Upper lobe of right lung (tissue), 1 donor: ENCODE data around the gene BRWD1. TPM values are rescaled to one million over a fixed set of nuclear protein-coding genes. Genes with fewer than 3 reads are reported as not detected.

Experiments
- ATAC-seq: fragments of 200-7000 bp; cut with Tn5 transposase; one replicate; pipeline ENCODE4 v1.9.1; 2020; ENCODE audit warnings: mild to moderate bottlenecking, moderate library complexity
- DNase-seq: peaks from one replicate; pipeline ENCODE4 v3.0.0-alpha.2; 2020
- H3K27ac ChIP-seq: fragments of 200-600 bp; one replicate; pipeline ENCODE4 v1.8.0; 2022
- H3K27me3 ChIP-seq: fragments of 200-600 bp; one replicate; pipeline ENCODE4 v1.8.0; 2022; ENCODE audit warnings: mild to moderate bottlenecking
- H3K36me3 ChIP-seq: fragments of 200-600 bp; one replicate; pipeline ENCODE4 v1.8.0; 2022
- H3K4me1 ChIP-seq: fragments of 200-600 bp; one replicate; pipeline ENCODE4 v1.8.0; 2022
- H3K4me3 ChIP-seq: fragments of 200-600 bp; one replicate; pipeline ENCODE4 v1.8.0; 2022; ENCODE audit warnings: mild to moderate bottlenecking
- H3K9me3 ChIP-seq: fragments of 200-600 bp; one replicate; pipeline ENCODE4 v1.8.0; 2022
- intact Hi-C: fragments of 100-400 bp; cut with DNase I; formaldehyde crosslinking; loops from one replicate; pipeline ENCODE4 v1.11.0; 2022
- total RNA-seq: library from RNA; stranded (reverse); fragmentation: NEBNext Ultra II Directional; extraction: Animal tissue kit (Norgen Biotek cat#: 25700); gene quantifications from one replicate; pipeline ENCODE4 v1.2.1, GENCODE V29; 2021
- TF ChIP-seq, protein P1 (sequence below): fragments of 200-600 bp; IDR thresholded peaks from one replicate; pipeline ENCODE4 v1.8.0; 2022; ENCODE audit warnings: antibody characterized with exemption
- donor health status: DM: no; HTN: yes; CAD: no; lungs with severe emphysema.

The BRWD1 gene
- total RNA-seq, 1 donor from 2014 or later: 40.5 TPM

- Histone ChIP-seq H3K36me3 (no peaks in the 10 kb centered on the region), H3K4me3 (no peak overlapping the region), H3K4me1 (peaks cover 15% of the 10 kb centered on the region), H3K27me3 (no peaks in the 10 kb centered on the region), H3K27ac (no peak overlapping the region), H3K9me3 (no peaks in the 10 kb centered on the region)
- no peak for ATAC-seq
- no peak for DNase-seq
- intact Hi-C loops: no loop called here
- TF ChIP-seq, protein P1, sequence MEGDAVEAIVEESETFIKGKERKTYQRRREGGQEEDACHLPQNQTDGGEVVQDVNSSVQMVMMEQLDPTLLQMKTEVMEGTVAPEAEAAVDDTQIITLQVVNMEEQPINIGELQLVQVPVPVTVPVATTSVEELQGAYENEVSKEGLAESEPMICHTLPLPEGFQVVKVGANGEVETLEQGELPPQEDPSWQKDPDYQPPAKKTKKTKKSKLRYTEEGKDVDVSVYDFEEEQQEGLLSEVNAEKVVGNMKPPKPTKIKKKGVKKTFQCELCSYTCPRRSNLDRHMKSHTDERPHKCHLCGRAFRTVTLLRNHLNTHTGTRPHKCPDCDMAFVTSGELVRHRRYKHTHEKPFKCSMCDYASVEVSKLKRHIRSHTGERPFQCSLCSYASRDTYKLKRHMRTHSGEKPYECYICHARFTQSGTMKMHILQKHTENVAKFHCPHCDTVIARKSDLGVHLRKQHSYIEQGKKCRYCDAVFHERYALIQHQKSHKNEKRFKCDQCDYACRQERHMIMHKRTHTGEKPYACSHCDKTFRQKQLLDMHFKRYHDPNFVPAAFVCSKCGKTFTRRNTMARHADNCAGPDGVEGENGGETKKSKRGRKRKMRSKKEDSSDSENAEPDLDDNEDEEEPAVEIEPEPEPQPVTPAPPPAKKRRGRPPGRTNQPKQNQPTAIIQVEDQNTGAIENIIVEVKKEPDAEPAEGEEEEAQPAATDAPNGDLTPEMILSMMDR: no peak
Measured at GRCh38 chr21:39186676-39187075, 126.8 kb downstream of the BRWD1 start.

DNA sequence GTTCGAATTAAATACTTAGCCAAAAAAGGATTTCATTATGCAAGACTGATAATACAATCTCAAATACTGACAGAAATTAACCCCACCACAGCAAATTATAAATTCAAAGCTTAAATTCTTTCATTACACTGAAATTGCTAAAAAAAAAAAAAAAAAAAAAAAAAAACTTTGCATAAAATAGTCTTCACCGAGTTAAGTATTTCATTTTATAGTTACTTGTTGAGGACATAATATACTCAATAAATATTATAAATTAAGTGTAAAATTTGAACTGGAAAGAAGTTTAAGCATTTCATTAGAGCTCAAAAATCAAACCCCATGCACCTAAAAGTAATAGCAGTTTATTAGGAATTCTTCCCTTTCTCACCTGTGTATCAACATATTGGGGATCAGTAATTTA lies 128.3 kb downstream of the BRWD1 start:
- Histone ChIP-seq H3K27me3 (no peaks in the 10 kb centered on the region), H3K27ac (no peak overlapping the region), H3K9me3 (no peaks in the 10 kb centered on the region), H3K36me3 (peaks cover under 1% of the 10 kb centered on the region), H3K4me3 (no peak overlapping the region), H3K4me1 (peaks cover 17% of the 10 kb centered on the region)
- DNase-seq (no peak), ATAC-seq (no peak)
- TF ChIP-seq, protein P1: no peak
- intact Hi-C loops: no loop called here

- Histone ChIP-seq H3K36me3 (peaks cover 9% of the 10 kb centered on the region), H3K27ac (peak overlapping the region; percentile 85), H3K9me3 (no peaks in the 10 kb centered on the region), H3K4me1 (peaks cover 17% of the 10 kb centered on the region), H3K27me3 (no peaks in the 10 kb centered on the region), H3K4me3 (peak overlapping the region; percentile 91)
- DNase-seq (no peak), ATAC-seq (no peak)
- intact Hi-C loops: no loop called here
- TF ChIP-seq, protein P1: no peak
Measured at GRCh38 chr21:39184050-39184980, 129.1 kb downstream of the BRWD1 start.

- Histone ChIP-seq H3K36me3 (peaks cover 10% of the 10 kb centered on the region), H3K27me3 (no peaks in the 10 kb centered on the region), H3K4me1 (peaks cover 17% of the 10 kb centered on the region), H3K27ac (peak within 1 kb of the TSS; percentile 85), H3K9me3 (no peaks in the 10 kb centered on the region), H3K4me3 (peak within 1 kb of the TSS; percentile 91)
- peak; percentile 99 for DNase-seq
- intact Hi-C loops: no loop called here
- ATAC-seq: peak; percentile 98
- TF ChIP-seq, protein P1: no peak
Measured at GRCh38 chr21:39183272-39184049, 130.0 kb downstream of the BRWD1 start, which contains the start of gene PSMG1. TSS of gene PSMG1 (minus strand) at chr21:39183451. CDS start at chr21:39183385, 66 bp downstream.

GRCh38 chr21:39182484-39183271 lies 130.8 kb downstream of the BRWD1 start:
- H3K4me1 ChIP-seq: peaks cover 17% of the 10 kb centered on the region
- H3K9me3 ChIP-seq: no peaks in the 10 kb centered on the region
- H3K4me3 ChIP-seq: peak overlapping the region; percentile 91
- TF ChIP-seq, protein P1: no peak
- intact Hi-C loops: no loop called here
- ATAC-seq: no peak
- H3K36me3 ChIP-seq: peaks cover 10% of the 10 kb centered on the region
- DNase-seq: no peak
- H3K27me3 ChIP-seq: no peaks in the 10 kb centered on the region
- peak overlapping the region; percentile 85 for H3K27ac ChIP-seq
